ENCODE measurements around the gene BTK. TPM values are rescaled to one million over a fixed set of nuclear protein-coding genes. Genes with fewer than 3 reads are reported as not detected.
A peak's percentile ranks its signal among the peaks of the same experiment; 100 is the strongest.

BTK gene
- total RNA-seq, 1 experiment from 2014 or later: 0.37 TPM

GRCh38 chrX:101397779-101398178 is 11.8 kb upstream of the BTK start:
- Histone ChIP-seq H4K20me1 (ENCODE audit: insufficient read depth) (no peaks in the 10 kb centered on the region), H3K9me2 (ENCODE audit: insufficient read depth) (no peaks in the 10 kb centered on the region), H3K27ac (ENCODE audit: low read depth, low read length) (no peak overlapping the region; the same call in 1 of the 2 replicates), H3K27me3 (ENCODE audit: insufficient read depth, low read length) (no peaks in the 10 kb centered on the region), H3K79me2 (ENCODE audit: insufficient read depth, low read length) (peaks cover 16% of the 10 kb centered on the region), H3K4me1 (ENCODE audit: control insufficient read depth in 1 of 2, insufficient read depth in 2 of 2, low read length in 2 of 2) (no peaks in the 10 kb centered on the region), H3K4me3 (replicated peaks in 1 of 2; ENCODE audit: low read depth in 1 of 2, low read length in 2 of 2) (no peak overlapping the region), H3K4me2 (ENCODE audit: low read length) (no peak overlapping the region), H3K9ac (ENCODE audit: low read length) (no peak overlapping the region), H2AFZ (ENCODE audit: low read depth, low read length, poor library complexity, severe bottlenecking) (no peak overlapping the region), H3K9me3 (ENCODE audit: control insufficient read depth in 1 of 2, insufficient read depth in 1 of 2, low read depth in 1 of 2, low read length in 2 of 2) (no peaks in the 10 kb centered on the region), H3K36me3 (ENCODE audit: control insufficient read depth in 1 of 2, insufficient read depth in 2 of 2, low read length in 2 of 2) (peaks cover 9 to 10% of the 10 kb centered on the region in 2 experiments; a peak in 3 of 4 replicates)
- ATAC-seq: peak; percentile 52
- RAD21 ChIA-PET (ENCODE audit: low non-redundant PET in 1 of 2, low total read pairs in 2 of 2, uncharacterized antibody in 2 of 2, unreplicated experiment in 2 of 2): no interaction called here
- intact Hi-C loops (cut with micrococcal nuclease): no loop called here
- no peak for TF ChIP-seq CBX3 (IDR thresholded peaks at IDR 0.05; ENCODE audit: low read depth)
- TF ChIP-seq, protein P1, sequence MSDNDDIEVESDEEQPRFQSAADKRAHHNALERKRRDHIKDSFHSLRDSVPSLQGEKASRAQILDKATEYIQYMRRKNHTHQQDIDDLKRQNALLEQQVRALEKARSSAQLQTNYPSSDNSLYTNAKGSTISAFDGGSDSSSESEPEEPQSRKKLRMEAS (IDR thresholded peaks at IDR 0.05): no peak
- no peak for TF ChIP-seq EZH2phosphoT487 (IDR thresholded peaks at IDR 0.05; ENCODE audit: borderline replicate concordance)
- no peak for TF ChIP-seq POLR2A (IDR thresholded peaks at IDR 0.05; ENCODE audit: borderline replicate concordance, extremely low read depth, insufficient read depth, insufficient read length)
- TF ChIP-seq SP1 (IDR thresholded peaks at IDR 0.05; ENCODE audit: low read depth): no peak
- no peak for TF ChIP-seq YY1 (IDR thresholded peaks at IDR 0.05; ENCODE audit: extremely low read depth, insufficient replicate concordance, low read depth, low read length)
- TF ChIP-seq, protein P2, sequence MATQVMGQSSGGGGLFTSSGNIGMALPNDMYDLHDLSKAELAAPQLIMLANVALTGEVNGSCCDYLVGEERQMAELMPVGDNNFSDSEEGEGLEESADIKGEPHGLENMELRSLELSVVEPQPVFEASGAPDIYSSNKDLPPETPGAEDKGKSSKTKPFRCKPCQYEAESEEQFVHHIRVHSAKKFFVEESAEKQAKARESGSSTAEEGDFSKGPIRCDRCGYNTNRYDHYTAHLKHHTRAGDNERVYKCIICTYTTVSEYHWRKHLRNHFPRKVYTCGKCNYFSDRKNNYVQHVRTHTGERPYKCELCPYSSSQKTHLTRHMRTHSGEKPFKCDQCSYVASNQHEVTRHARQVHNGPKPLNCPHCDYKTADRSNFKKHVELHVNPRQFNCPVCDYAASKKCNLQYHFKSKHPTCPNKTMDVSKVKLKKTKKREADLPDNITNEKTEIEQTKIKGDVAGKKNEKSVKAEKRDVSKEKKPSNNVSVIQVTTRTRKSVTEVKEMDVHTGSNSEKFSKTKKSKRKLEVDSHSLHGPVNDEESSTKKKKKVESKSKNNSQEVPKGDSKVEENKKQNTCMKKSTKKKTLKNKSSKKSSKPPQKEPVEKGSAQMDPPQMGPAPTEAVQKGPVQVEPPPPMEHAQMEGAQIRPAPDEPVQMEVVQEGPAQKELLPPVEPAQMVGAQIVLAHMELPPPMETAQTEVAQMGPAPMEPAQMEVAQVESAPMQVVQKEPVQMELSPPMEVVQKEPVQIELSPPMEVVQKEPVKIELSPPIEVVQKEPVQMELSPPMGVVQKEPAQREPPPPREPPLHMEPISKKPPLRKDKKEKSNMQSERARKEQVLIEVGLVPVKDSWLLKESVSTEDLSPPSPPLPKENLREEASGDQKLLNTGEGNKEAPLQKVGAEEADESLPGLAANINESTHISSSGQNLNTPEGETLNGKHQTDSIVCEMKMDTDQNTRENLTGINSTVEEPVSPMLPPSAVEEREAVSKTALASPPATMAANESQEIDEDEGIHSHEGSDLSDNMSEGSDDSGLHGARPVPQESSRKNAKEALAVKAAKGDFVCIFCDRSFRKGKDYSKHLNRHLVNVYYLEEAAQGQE (IDR thresholded peaks at IDR 0.05; ENCODE audit: low read depth): no peak
- no peak for TF ChIP-seq ZFX (IDR thresholded peaks at IDR 0.05)
- TF ChIP-seq SRF (IDR thresholded peaks at IDR 0.05; ENCODE audit: low read depth): no peak
- TF ChIP-seq EGR1 (IDR thresholded peaks at IDR 0.05; ENCODE audit: low read depth): no peak
- no TSS peak for BruUV-seq (replicated peaks)
- POLR2A ChIA-PET: interaction anchor here (1.1 kb wide), 1 partner anchor 10 kb away, joined by 4 read pairs; the partner anchor contains the start of gene GLA
- no peak for DNase-seq (ENCODE audit: low read depth, low spot score)
- CTCF ChIA-PET: no interaction called here
